ENCODE measurements around the gene RILPL1. TPM values are rescaled to one million over a fixed set of nuclear protein-coding genes. Genes with fewer than 3 reads are reported as not detected.
A peak's percentile ranks its signal among the peaks of the same experiment; 100 is the strongest.
"Not testable (repeated sequence)": the region's sequence is repeated elsewhere in the genome, so short reads cannot be mapped to it uniquely, and the experiment has no call there.

Gene RILPL1, protein sequence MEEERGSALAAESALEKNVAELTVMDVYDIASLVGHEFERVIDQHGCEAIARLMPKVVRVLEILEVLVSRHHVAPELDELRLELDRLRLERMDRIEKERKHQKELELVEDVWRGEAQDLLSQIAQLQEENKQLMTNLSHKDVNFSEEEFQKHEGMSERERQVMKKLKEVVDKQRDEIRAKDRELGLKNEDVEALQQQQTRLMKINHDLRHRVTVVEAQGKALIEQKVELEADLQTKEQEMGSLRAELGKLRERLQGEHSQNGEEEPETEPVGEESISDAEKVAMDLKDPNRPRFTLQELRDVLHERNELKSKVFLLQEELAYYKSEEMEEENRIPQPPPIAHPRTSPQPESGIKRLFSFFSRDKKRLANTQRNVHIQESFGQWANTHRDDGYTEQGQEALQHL
- total RNA-seq, result 1.5 TPM

DNA sequence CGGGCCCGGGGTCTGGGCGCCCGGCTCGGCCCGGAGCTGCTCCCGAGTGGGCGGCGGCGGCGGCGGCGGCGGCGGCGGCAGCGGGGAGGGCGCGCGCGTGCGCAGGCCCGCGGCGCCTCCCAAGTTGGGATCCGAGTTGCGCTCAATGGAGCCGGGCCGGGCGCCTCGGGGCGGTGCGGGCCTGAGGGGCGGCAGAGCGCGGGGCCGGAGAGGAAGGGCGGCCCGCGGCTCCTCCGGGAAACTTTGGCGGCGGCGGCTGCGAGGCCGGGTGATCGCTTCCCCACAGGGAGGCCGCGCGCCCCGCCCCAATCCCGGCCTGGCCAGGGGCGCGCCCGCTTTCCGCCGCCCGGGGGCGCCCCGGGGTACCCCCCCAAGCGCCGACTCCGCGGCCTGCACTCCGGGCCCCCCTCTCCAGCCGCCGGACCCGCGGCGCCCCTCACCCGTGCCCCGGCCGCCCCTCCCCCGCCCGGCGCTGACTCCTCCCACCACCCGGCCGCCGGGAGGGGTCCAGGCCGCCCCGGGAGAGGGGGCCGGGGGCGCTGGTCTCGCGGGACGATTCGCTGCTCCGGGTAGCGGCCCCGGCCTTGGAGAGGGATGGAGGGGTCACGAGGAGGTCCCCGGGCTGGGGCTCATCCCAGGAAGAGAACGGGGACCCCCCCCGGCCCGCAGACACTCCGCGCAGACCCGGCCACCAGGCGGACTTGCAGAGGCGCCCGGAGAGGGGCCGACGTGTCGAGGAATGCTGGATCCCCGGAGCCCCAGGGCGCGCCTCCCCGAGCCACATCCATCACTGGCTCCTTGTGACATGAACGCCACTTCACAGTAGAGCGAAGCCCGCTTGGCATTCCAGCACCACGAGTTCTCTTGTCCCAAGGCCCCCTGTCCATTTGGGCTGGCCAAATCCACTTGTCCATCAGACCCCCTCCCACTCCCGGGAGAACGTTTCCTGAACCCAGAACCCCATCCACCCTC lies at the start of gene RILPL1:
Gene RILPL1 (minus strand): TSS at position 48 of the 972 bp plus-strand sequence. CDS start 237 bp downstream, outside the sequence.
- Histone ChIP-seq H3K36me3 (no peaks in the 10 kb centered on the region), H3K9me3 (no peaks in the 10 kb centered on the region), H3K4me1 (peaks cover 0 to 22% of the 10 kb centered on the region in 2 donors), H3K4me3 (peak within 1 kb of the TSS; percentile 89 to 93), H3K27ac (peak within 1 kb of the TSS; percentile 87 to 95), H3K27me3 (no peaks in the 10 kb centered on the region)
- intact Hi-C loops (cut with DNase I), result loop anchor here (1.0 to 5.0 kb wide), 5 partner anchors 15 to 172 kb away; partner anchors contain the start of genes RILPL2, SBNO1 and TMED2
- peak in 1 of 2 donors; percentile 68 for DNase-seq (ENCODE audit: low spot score in 2 of 2)
- TF ChIP-seq, protein P1, sequence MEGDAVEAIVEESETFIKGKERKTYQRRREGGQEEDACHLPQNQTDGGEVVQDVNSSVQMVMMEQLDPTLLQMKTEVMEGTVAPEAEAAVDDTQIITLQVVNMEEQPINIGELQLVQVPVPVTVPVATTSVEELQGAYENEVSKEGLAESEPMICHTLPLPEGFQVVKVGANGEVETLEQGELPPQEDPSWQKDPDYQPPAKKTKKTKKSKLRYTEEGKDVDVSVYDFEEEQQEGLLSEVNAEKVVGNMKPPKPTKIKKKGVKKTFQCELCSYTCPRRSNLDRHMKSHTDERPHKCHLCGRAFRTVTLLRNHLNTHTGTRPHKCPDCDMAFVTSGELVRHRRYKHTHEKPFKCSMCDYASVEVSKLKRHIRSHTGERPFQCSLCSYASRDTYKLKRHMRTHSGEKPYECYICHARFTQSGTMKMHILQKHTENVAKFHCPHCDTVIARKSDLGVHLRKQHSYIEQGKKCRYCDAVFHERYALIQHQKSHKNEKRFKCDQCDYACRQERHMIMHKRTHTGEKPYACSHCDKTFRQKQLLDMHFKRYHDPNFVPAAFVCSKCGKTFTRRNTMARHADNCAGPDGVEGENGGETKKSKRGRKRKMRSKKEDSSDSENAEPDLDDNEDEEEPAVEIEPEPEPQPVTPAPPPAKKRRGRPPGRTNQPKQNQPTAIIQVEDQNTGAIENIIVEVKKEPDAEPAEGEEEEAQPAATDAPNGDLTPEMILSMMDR (IDR thresholded peaks at IDR 0.05), result peak; percentile 11 to 41 (median 22)

DNA sequence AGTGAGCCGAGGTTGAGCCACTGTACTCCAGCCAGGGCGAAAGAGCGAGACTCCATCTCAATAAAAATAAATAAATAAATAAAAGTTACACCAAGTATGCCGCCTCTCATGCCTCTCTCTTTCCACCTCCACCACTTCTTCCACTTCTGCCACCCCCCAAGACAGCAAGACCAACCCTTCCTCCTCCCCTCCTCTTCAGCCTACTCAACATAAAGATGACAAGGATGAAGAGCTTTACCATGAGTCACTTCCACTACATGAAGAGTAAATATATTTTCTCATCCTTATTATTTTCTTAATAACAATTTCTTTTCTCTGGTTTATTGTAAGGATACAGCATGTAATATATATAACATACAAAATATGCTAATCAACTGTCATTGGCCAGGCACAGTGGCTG lies 47.3 kb upstream of the RILPL1 start:
- Histone ChIP-seq H3K9me3 (no peaks in the 10 kb centered on the region), H3K27ac (no peak overlapping the region), H3K4me1 (peaks cover 15 to 16% of the 10 kb centered on the region in 2 donors), H3K36me3 (no peaks in the 10 kb centered on the region), H3K27me3 (no peaks in the 10 kb centered on the region), H3K4me3 (no peak overlapping the region)
- DNase-seq (ENCODE audit: low spot score in 2 of 2), result no peak
- TF ChIP-seq, protein P1 (IDR thresholded peaks at IDR 0.05), result no peak
- intact Hi-C loops (cut with DNase I), result loop anchor here (5.0 kb wide), 3 partner anchors 48 to 148 kb away; partner anchors contain the start of genes RILPL1 and SNRNP35

DNA sequence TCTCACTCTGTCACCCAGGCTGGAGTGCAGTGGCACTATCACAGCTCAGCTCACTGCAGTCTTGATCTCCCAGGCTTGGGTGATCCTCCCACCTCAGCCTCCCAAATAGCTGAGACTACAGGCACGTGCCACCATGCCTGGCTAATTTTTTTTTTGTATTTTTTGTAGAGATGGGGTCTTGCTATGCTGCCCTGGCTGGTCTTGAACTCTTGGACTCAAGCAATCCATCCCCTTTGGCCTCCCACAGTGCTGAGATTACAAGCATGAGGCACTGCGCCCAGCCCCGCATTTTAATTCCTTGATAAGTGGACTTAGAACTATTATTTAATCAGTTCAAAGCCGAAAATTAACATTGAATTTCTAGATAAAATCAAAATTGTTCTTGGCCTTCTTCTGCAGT lies 45.3 kb upstream of the RILPL1 start:
- H3K9me3 ChIP-seq; H3K36me3 ChIP-seq; H3K27me3 ChIP-seq; H3K27ac ChIP-seq; DNase-seq (ENCODE audit: low spot score in 2 of 2); intact Hi-C loops (cut with DNase I); H3K4me3 ChIP-seq: not testable (repeated sequence)
- H3K4me1 ChIP-seq, result peaks cover 5 to 13% of the 10 kb centered on the region in 2 donors

DNA sequence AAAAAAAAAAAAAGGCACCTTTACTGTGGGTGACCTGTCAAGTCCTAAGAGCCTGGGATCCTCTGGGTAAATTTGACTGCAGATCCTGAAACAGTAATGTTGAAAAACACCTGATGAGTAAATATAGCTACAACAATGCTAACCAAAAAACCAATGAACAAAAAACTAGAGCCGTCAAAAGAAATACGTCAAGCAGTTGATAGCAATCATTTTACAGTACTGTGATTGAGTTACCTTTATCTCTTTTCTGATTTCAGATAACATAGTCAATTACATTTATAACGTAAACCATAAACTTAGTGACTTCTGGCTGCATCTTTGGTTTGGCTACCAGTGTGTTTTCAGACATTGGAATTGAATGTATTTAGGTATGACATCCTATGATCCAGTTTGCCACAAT lies 44.7 kb upstream of the RILPL1 start:
- Histone ChIP-seq H3K27ac (no peak overlapping the region), H3K4me3 (no peak overlapping the region), H3K27me3 (no peaks in the 10 kb centered on the region), H3K9me3 (no peaks in the 10 kb centered on the region), H3K4me1 (peaks cover 3 to 10% of the 10 kb centered on the region in 2 donors), H3K36me3 (no peaks in the 10 kb centered on the region)
- intact Hi-C loops (cut with DNase I), result no loop called here
- no peak for DNase-seq (ENCODE audit: low spot score in 2 of 2)
- TF ChIP-seq, protein P1 (IDR thresholded peaks at IDR 0.05), result no peak

DNA sequence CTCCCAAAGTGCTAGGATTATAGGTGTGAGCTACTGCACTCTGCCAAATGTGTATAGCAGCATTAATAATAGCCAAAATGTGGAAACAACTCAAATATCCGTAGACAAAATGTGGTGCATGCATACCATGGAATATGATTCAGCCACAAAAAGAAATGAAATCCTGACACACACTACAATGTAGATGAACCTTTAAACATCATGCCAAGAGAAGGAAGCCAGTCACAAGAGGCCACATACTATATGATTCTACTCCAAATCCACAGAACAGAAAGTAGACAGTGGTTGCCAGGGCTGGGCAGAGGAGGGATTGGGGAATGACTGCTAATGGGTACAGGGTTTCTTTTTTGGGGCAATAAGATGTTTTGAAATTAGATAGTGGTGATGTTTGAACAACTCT lies 43.1 kb upstream of the RILPL1 start:
- no peaks in the 10 kb centered on the region for H3K27me3 ChIP-seq
- DNase-seq (ENCODE audit: low spot score in 2 of 2), result no peak
- TF ChIP-seq, protein P1 (IDR thresholded peaks at IDR 0.05), result no peak
- no peaks in the 10 kb centered on the region for H3K9me3 ChIP-seq
- no peaks in the 10 kb centered on the region for H3K36me3 ChIP-seq
- no peaks in the 10 kb centered on the region for H3K4me1 ChIP-seq
- H3K4me3 ChIP-seq, result no peak overlapping the region
- intact Hi-C loops (cut with DNase I), result no loop called here
- H3K27ac ChIP-seq, result no peak overlapping the region
